ENCODE data around the gene LRP8.
"Not testable (repeated sequence)": the region's sequence is repeated elsewhere in the genome, so short reads cannot be mapped to it uniquely, and the experiment has no call there.

Gene LRP8

DNA sequence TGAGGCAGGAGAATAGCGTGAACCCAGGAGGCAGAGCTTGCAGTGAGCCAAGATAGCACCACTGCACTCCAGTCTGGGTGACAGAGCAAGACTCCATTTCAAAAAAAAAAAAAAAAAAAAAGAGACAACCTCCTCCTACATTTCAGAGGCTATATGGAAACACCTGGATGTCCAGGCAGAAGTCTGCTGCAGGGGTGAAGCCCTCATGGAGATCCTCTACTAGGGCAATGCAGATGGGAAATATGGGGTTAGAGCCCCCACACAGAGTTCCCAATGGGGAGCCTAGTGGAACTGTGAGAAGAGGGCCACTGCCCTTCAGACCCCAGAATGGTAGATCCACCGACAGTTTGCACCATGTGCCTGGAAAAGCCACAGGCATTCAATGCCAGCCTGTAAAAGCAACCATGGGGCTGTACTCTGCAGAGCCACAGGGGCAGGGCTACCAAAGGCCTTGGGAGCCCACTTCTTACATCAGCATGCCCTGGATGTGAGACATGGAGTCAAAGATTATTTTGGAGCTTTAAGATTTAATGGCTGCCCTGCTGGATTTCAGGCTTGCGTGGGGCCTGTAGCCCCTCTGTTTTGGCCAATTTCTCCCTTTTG lies 121.7 kb downstream of the LRP8 start:
- DNase-seq, result not testable (repeated sequence)

DNA sequence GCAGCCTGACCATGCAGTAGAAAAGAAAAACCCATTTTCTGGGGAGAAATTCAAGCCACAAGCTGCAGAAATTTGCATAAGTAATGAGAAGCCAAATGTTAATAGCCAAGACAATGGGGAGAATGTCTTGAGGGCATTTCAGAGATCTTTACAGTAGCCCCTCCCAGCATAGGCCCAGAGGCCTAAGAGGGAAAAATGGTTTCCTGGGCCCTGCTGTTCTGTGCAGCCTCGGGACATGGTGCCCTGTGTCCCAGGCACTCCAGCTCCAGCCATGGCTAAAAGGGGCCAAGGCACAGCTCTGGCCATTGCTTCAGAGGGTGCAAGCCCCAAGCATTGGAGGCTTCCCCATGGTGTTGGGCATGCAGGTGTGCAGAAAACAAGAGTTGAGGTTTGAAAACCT lies 122.4 kb downstream of the LRP8 start:
- not testable (repeated sequence) for DNase-seq

DNA sequence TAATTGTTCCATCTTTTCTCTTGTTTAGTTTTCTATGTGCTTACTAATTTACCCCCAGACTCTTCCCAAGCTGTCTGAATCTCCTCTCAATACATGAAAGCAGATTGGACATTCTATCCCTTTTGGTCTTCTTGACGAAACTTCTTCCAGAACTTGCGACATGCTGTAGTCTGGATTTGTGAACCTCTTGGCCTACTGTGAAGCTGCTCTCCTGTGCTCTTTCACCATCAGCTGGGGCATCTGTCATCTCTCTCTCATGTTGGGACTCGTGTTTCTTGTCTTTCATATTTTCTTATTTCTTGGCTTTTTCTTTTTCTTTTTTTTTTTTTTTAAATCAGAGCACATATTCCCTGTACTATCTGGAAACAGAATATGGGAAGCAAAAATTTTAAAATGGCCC lies 124.4 kb downstream of the LRP8 start:
- no peak for DNase-seq

DNA sequence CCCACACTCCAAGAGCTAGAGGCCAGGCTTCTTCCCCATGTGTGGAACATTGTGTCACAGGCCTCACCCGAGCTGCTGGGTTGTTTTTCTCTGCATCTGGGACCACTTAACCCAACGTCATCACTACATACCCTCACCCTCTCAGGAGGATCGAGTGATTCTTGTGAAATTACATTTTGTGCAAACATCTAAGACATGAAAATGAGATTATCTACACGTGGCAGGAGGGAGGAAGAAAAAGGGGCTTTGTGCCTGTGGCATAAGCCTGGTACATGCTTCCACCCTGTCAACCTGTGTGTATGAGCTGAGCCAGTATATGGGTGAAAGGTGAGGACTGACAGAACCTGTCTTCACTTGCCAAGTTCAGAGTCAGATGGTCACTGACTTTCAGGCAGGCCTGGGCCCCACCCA lies 129.6 kb downstream of the LRP8 start:
- no peak for DNase-seq

DNA sequence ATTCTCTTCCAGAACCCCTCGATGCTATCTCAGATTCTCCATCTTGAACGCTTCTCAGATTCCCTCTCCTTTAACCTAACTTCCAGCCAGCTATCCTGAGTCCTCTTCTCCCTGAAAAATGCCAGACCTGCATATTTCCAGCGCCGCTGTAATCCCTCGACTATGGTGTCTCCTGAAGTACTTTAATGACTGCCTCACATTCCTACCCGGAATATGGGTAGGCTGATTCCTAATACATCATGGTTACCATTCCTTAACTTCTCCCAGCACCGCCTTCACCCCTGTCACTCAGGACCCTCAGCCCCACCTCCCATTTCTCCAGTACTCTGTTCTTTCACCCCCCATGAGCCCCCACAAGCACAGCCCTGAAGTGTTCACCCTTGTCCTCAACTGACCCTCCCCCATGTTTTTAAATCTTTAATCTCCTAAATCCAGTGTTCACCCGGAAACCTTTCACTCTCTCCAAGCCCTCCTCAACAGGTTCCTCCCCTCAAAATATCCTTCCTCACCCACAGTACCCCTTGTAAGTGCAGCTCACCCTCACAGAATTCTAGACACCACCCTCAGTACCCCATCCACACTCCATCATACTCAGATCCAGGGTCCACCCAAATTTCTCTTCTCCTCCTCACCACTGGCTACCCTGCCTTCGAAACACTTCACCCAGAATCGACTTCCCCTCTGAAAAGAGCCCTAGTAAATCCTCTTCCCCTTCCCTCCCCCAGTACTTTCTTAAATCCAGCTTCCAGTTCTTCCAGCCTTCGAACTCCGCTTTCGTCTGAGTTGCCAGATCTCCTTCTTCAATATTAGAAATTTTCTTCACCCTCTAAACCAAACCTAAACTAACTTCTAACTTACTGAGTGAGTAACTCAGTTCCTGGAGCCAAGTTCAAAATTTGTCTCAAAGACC lies 130.3 kb downstream of the LRP8 start:
- DNase-seq, result no peak

DNA sequence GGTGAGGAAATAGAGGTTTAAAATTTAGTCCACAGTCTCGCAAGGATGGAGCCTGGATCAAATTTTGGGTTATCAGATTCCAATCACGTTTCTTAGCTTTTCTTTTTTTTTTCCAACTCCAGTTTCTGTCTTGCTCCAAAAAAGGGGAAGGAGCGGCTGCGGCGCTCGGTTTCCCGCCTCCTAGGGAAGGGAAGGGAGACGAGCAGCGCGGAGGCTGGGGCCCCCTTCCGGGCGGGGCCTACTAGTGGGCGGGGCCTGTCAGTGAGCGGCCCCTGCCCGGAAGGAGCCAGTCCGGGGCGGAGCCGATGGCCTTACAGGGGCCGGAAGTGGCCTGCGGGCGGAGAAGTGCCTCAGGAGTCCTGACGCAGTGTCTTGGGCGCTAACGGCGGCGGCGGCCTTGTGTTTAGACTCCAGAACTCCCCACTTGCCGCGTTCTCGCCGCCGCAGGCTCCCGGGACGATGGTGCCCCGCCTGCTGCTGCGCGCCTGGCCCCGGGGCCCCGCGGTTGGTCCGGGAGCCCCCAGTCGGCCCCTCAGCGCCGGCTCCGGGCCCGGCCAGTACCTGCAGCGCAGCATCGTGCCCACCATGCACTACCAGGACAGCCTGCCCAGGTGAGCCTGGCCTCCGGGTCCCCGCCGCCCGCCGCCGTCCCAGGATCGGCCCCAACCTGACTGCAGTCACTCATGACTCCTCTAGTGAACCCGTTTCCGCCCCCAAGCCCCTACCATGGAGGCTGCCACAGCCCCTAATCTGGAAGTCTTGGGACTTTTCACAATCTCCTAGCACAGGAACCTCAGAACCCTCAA lies 131.2 kb downstream of the LRP8 start, which contains the start of gene CPT2:
Gene CPT2, plus strand, starts transcription at position 340 of the 806 bp plus-strand sequence. Its CDS starts 120 bp downstream, at position 460.
- peak; percentile 69 to 89 for DNase-seq

DNA sequence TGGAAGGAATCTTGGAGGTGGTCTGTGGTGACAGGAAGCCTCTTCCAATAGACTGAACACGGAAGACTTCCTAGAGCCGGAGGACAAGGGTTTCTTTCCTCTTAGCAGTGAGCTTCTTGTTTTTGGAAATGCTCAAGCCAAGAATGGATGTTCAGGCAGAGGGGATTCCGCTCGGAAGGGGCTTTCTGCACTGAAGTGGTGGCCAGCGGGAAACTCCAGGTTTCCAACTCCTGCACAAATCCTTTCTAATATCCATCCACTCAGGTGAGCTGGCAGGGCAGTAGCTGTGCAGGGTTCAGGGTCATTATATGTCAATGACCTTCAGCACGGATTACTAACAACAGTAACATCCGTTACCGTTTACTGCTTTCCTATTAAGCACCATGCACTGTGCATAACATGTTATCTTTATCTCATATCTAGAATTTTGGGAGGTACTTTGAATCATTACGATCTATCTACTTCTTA lies 131.8 kb downstream of the LRP8 start:
- DNase-seq, result no peak

DNA sequence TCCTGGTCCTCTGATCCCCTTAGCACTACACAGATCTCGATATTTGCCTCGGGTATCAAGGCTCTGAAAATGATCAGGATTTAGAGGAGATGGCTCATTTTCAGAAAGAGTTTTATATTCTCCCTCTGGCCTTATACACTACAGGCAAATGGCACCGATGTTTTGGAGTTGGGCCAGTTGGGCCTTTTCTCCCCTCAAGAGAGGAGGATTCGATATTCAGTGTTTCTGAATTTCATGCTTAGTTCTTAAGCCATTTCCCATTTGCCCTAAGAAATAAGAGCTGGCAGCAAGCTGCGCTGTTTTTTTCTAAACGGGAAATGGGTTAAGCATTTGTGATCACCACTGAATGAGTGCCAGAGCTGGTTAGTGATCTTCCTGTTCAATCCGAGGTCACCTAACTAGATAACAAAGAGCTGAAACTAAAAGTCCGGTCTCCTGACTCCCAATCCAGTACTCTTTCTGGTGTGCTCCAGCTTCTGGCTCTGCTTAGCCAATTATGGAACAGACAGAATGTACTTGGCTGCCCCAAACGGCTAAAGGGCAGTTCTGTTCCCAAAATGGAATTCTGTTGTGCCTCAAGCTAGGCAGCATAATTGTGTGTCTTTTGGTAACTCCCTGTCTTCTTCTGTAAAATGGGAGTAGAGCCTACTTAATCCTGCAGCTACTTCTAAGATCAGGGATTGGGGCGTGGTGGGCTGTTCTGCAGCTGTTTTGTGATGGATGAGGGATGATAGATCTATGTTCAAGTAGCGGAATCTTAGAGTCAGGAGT lies 132.4 kb downstream of the LRP8 start:
- no peak for DNase-seq

Measured in NCI-H187 (cell line).